ENCODE results near the gene MTTP. TPM values are rescaled to one million over a fixed set of nuclear protein-coding genes. Genes with fewer than 3 reads are reported as not detected.

Gene MTTP
- total RNA-seq, 1 donor from 2014 or later: not detected

- H3K36me3 ChIP-seq: no peaks in the 10 kb centered on the region
- H3K4me3 ChIP-seq: no peak overlapping the region
- TF ChIP-seq CTCF (IDR thresholded peaks at IDR 0.05) (no peak), POLR2AphosphoS5 (IDR thresholded peaks at IDR 0.05; ENCODE audit: insufficient read depth in 1 of 2, low read depth in 1 of 2) (no peak), POLR2A (IDR thresholded peaks at IDR 0.05) (no peak)
- no peaks in the 10 kb centered on the region for H3K4me1 ChIP-seq
- intact Hi-C loops (cut with DNase I): no loop called here
- no peaks in the 10 kb centered on the region for H3K27me3 ChIP-seq
- DNase-seq (ENCODE audit: extremely low spot score in 2 of 2): no peak
- H3K27ac ChIP-seq: no peak overlapping the region
- H3K9me3 ChIP-seq: no peaks in the 10 kb centered on the region
Measured at GRCh38 chr4:99645036-99645435, 70.4 kb downstream of the MTTP start.

- no peaks in the 10 kb centered on the region for H3K36me3 ChIP-seq
- TF ChIP-seq CTCF (IDR thresholded peaks at IDR 0.05) (no peak), POLR2AphosphoS5 (IDR thresholded peaks at IDR 0.05; ENCODE audit: insufficient read depth in 1 of 2, low read depth in 1 of 2) (no peak), POLR2A (IDR thresholded peaks at IDR 0.05) (no peak)
- no peak for DNase-seq (ENCODE audit: extremely low spot score in 2 of 2)
- H3K4me3 ChIP-seq: no peak overlapping the region
- H3K27ac ChIP-seq: no peak overlapping the region
- intact Hi-C loops (cut with DNase I): no loop called here
- no peaks in the 10 kb centered on the region for H3K9me3 ChIP-seq
- no peaks in the 10 kb centered on the region for H3K27me3 ChIP-seq
- H3K4me1 ChIP-seq: no peaks in the 10 kb centered on the region
Measured at GRCh38 chr4:99645638-99646037, 71.0 kb downstream of the MTTP start.

- Histone ChIP-seq H3K27ac (no peak overlapping the region), H3K27me3 (no peaks in the 10 kb centered on the region), H3K36me3 (no peaks in the 10 kb centered on the region), H3K4me3 (no peak overlapping the region), H3K9me3 (no peaks in the 10 kb centered on the region), H3K4me1 (no peaks in the 10 kb centered on the region)
- no peak for TF ChIP-seq CTCF (IDR thresholded peaks at IDR 0.05)
- TF ChIP-seq POLR2A (IDR thresholded peaks at IDR 0.05): no peak
- TF ChIP-seq POLR2AphosphoS5 (IDR thresholded peaks at IDR 0.05; ENCODE audit: insufficient read depth in 1 of 2, low read depth in 1 of 2): no peak
- no peak for DNase-seq (ENCODE audit: extremely low spot score in 2 of 2)
- intact Hi-C loops (cut with DNase I): no loop called here
Measured at GRCh38 chr4:99647071-99647470, 72.4 kb downstream of the MTTP start.

GRCh38 chr4:99648321-99648720 is 73.7 kb downstream of the MTTP start:
- no peaks in the 10 kb centered on the region for H3K36me3 ChIP-seq
- DNase-seq (ENCODE audit: extremely low spot score in 2 of 2): no peak
- no peak overlapping the region for H3K27ac ChIP-seq
- no peak overlapping the region for H3K4me3 ChIP-seq
- TF ChIP-seq POLR2A (IDR thresholded peaks at IDR 0.05) (no peak), POLR2AphosphoS5 (IDR thresholded peaks at IDR 0.05; ENCODE audit: insufficient read depth in 1 of 2, low read depth in 1 of 2) (no peak), CTCF (IDR thresholded peaks at IDR 0.05) (no peak)
- H3K9me3 ChIP-seq: no peaks in the 10 kb centered on the region
- no peaks in the 10 kb centered on the region for H3K27me3 ChIP-seq
- H3K4me1 ChIP-seq: no peaks in the 10 kb centered on the region
- intact Hi-C loops (cut with DNase I): no loop called here

- H3K27me3 ChIP-seq: no peaks in the 10 kb centered on the region
- H3K9me3 ChIP-seq: no peaks in the 10 kb centered on the region
- DNase-seq (ENCODE audit: extremely low spot score in 2 of 2): no peak
- H3K4me3 ChIP-seq: no peak overlapping the region
- H3K36me3 ChIP-seq: no peaks in the 10 kb centered on the region
- intact Hi-C loops (cut with DNase I): no loop called here
- no peak overlapping the region for H3K27ac ChIP-seq
- no peaks in the 10 kb centered on the region for H3K4me1 ChIP-seq
- TF ChIP-seq CTCF (IDR thresholded peaks at IDR 0.05) (no peak), POLR2A (IDR thresholded peaks at IDR 0.05) (no peak), POLR2AphosphoS5 (IDR thresholded peaks at IDR 0.05; ENCODE audit: insufficient read depth in 1 of 2, low read depth in 1 of 2) (no peak)
Measured at GRCh38 chr4:99649208-99649607, 74.6 kb downstream of the MTTP start.
